CD4-positive, alpha-beta T cell treated with Interleukin-15 for 1 hour (primary cell): ENCODE measurements around the gene APRT.
A peak's percentile ranks its signal among the peaks of the same experiment; 100 is the strongest.
"Not testable (repeated sequence)": the region's sequence is repeated elsewhere in the genome, so short reads cannot be mapped to it uniquely, and the experiment has no call there.

Source experiments
- DNase-seq: peaks from one replicate; pipeline ENCODE4 v3.0.0-alpha.2; 2020

APRT gene

DNA sequence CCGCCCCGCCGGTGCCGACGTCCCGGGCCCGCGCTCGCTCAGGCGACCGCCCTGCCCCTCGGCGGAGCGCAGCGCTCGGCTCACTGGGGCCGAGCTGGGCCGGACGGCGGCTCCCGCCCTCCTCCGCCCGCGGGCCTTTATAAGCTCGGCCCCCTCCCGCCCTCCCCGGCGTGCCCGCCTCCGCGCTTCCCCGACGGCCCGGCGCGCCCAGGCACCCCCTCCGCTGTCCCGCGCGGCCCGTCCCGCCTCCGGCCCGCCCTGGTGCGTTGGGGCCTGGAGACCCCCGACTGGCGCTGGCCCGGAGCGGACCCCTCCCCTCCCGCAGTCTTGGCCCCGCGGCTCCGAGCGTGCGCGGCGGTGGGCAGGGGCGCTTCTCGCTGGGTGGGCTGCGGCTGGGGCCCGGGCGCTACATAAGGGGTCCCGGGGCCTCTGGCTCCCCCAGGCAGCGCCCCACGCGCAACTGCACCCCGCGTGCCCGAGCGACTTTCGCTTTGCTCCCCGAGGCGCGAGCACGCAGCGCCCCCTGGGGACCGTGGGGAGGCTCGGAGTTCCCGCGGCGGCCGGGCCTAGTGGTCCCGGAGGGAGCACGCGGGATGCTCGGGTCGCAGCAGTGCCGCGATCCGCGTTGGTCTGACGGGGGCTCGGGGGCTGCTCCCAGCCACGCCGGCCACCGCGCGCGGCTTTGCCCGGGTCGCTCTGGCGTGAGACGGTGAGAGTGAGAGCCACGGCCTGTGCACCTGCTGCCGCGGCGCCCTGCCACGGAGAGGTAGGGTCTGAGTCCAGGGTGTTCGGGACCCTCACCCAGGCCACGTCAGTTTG lies 26.4 kb downstream of the APRT start, which contains the start of gene PIEZO1:
Gene PIEZO1, minus strand, starts transcription at position 115 of the 819 bp plus-strand sequence. CDS start 256 bp downstream, outside the sequence.
- DNase-seq, result peak; percentile 81

DNA sequence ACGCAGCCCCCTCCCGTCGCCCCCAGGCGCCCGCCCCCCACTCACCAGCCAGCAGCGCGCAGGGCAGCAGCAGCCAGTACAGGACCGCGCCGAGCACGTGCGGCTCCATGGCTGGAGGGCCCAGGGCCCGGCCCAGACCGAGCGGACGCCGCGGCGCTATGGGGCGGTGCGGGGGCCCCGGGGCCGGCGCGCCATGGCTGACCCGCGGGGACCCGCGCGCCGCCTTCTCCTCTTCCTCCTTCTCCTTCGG lies 26.9 kb downstream of the APRT start:
- no peak for DNase-seq

DNA sequence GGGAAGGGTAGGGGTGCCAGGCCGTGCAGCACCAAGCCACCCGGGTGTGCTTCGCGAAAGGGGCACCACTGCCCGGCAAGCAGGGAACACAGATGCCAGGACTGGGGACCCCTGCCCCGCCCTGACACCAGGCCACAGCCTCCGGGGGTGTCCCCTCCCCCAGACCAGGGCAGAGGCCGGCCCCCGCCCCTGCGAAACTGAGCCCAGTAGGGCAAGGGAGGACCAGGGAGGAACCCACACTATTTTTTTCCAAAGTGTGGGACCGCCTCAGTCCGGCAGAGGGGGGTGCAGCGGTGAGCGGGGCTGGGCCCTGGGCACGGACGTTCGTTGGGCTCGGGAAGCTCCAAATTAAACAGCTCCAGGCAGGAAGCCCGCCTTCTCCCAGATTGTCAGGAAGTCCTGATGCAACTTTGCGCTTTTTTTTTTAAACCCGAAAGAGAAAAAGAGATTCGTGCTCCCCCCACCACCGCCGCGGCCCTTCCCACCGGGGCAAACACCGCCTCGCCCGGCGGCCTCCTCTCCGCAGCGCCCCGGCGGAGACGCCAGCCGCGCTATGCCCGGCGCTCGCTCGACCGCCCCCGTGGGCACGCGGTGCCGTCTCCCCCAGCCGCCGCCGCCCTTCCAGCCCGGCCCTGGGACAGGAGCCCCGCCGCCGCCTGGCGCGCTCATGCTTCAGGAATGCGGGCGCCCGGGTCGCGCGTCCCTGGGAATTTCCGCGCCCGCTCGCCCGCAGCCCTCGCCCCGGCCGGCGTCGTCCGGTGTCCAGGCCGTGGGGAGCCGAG lies 27.5 kb downstream of the APRT start:
- DNase-seq, result peak; percentile 41

DNA sequence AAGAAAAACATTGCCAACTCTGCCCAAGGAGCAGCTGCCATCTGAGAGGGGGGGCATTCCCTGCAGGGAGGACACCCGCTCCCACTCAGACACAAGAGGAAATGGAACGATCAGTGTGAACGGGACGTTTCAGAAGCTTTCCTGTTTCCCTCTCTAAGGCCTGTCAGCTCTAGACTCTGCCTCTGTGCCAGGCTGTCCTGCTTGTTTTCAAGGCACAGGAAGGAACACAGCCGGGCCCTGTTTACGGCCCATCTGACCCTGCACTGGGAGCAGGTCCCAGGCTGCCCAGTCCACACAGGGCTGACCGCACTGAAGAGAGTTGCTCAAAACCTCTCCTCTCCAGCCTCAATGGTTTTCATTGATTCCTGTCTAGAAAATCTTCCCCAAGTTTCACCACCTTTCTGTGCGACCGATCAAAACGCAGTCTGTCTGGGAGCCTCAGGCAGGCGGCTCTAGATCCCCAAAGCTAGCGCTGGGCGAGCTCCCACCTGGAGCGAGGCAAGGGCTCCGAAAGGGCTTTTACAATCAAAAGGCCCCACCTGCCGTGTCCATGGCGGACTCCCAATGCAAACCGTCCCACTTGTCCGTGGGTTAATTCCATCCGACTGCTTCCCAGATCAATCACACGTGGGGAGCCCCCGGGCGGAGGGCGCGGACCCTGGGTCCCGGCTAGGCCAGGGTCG lies 28.2 kb downstream of the APRT start:
- no peak for DNase-seq

DNA sequence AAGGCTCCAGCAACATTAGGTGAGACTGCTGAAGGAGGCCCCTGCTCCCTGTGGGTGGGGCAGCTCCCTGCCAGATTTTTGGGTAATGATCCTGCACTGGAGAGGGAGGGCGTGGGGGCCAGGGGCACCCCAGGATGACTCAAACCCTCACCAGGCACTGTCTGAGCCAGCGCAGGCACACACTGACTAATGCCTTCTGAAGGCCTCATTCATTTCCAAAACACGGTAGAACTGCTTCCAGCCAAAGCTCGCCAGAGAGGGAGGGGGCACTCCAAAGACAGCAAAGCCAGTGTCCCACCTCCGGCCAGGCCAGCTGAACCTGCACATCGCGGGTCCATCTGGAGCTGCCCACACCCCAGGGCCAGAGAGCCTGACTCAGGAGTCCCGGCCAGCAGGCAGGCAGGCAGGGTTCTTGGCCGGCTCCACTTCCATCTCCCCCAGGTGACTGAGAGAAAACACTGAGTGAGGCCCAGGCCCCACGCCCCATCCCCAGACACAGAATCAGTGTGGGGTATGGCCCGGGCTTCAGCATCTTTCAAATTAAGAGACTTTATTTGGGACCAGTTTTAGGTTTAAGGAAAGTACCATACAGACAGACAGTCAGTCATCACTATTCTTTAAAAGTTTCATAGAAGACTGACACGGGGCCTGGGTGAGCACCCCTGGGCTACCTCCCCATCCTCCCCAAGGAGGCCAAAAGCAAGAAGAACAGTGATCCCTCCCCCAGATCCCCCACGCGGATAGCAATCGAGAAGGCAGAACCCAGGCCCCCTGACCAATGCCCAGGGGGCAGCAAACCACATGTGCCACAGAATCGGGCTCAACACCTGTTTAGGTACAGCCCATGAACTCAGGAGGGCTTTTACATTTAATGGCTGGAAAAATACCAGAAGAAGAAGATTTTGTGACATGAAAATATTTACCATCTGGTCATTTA lies 29.0 kb downstream of the APRT start:
- peak; percentile 44 for DNase-seq

DNA sequence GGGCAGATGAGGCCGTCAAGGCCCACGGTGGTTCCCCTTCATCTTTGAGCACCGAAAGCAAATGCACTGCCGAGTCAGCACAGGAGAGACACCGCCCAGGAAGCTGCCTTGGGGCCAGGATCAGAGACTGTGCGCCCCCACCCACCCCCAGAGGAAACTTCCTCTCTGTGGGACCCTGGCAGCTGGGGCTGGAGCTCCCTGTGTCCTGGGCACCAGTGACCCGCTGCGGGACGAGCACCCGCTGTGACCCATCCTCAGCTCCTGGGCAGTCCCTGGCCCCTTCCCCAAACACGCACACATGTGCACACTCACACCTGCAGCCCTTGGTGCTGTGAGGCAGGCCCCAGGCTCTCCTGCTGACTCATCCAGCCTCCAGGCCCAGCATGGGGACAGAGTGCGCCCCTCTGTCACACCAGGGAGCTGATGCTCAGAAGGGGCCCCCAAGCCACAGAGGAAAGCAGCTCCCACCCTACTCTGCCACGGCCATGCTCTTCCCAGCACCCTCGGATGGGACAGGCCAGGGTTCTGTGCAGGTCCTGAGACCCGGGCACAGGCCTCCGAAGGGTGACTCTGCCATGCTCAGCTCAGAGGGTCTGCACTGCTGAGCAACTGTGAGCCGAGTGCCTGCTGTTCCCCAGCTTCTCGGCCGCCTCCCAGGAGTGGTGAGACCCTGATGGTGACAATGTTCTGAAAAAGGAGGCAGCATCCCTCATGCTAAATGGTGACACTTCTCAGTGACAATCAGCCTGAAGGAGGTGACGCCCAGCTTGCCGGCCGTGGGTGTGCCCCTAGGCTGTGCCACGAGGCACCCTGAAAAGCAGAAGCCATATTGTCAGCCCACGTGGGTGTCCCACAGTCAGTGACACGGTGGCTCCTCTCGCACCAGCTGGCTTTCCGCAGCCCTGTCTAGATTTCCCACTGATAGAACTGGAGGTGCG lies 30.3 kb downstream of the APRT start:
- peak; percentile 77 for DNase-seq

DNA sequence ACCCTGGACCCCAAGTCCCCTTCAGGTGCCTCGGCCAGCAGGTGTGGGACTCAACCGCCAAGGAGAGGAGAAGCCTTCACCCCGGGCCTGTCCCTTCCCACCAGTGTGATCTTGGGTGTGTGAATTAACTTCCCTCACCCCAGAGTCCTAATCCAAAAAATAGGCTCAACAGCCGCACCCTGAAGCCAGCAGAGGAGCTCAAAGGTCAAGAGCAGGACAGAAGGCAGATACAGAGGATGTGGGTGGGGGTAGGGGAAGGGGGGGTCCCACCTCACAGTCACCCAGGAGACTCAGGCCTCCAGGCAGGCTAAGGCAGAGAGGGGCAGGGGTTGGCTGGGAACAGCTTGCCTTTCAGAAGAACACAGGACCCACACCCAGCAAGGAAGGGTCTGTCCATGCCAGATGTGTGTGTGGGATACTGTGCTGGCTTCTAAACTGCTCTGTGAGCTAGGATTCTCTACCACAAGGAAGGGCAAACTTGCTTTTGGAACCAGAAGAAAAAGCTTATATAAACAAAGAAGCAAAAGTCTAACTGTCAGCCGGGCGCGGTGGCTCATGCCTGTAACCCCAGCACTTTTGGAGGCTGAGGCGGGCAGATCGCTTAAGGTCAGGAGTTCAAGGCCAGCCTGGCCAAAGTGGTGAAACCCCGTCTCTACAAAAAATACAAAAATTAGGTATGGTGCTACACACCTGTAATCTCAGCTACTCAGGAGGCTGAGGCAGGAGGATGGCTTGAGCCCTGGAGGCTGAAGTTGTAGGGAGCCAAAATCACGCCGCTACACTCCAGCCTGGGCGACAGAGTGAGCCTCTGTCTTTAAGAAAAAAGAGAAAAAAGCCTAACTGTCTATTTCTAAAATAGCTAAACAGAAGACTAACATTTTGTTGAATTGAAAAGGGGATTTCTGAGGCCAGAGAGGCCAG lies 31.3 kb downstream of the APRT start:
- no peak for DNase-seq

DNA sequence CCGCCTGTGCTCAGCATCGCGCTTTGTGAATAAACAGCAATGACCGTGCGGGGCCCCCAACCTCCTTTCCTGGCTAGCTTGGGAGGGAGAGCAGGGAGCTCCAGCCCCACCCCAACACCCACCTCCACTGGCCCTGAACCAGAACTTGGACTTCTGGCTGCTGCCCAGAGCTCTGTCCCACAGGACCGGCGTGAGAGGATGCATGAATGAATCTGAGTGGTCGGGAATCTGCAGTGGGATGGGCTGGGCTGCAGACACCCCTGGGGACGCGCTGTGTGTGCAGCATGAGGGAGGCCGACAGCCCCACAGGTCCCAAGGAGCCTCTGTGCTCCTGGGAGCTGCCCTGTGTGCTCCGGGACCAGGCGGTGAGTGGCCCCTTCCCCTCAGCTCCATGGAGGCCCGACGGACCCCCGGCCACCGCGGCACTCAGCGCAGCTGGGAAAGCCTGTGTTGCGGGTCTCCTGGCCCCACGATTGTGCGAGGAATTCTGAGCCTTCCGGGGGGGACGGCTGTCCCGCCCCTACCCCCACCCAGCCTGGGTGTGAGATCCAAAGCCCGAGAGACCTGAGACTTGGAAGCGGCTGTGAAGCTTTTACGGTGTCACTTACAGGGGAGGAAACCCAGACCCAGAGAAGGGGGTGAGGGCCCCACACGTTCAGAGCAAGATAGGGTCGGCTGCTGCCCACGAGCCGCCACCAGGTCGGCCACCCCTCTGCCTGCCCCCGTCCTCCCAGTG lies 32.2 kb downstream of the APRT start:
- no peak for DNase-seq

DNA sequence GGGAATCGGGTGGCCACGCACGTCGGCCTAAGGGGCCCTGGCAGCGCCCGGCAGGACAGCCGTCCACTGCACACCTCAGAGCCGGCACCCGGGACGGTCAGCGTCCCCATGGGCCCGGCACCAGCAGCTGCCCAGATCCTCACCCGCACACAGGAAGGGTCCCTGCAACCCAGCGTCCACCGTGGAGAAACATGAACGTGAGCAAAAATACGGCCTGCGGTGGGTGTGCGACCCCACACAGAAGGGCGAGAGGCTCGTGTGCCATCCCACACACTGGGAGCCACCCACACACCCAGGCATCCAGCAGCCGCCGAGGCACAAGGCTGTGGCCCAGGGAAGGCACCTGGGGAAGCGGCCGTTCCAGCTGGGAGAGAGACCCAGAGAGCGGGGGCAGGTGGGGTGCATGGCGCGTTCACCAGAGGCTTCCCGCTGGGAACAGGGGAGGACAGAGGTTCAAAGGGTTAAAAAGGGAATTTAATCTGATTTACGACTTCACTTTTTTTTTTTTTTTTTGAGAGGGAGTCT lies 33.1 kb downstream of the APRT start:
- DNase-seq, result no peak

DNA sequence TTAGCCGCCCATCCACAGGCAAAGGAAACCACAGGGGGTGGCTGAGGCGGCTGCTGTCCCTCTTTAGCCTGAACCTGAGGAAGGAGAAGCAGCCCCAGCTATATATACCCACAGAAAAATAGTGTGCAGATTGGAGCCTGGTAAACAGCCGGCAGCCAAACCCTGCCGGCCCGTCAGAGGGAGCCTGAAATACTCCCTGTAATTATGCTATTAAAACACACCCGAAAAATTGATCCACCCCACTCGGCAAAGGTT lies 33.5 kb downstream of the APRT start:
- DNase-seq, result no peak

DNA sequence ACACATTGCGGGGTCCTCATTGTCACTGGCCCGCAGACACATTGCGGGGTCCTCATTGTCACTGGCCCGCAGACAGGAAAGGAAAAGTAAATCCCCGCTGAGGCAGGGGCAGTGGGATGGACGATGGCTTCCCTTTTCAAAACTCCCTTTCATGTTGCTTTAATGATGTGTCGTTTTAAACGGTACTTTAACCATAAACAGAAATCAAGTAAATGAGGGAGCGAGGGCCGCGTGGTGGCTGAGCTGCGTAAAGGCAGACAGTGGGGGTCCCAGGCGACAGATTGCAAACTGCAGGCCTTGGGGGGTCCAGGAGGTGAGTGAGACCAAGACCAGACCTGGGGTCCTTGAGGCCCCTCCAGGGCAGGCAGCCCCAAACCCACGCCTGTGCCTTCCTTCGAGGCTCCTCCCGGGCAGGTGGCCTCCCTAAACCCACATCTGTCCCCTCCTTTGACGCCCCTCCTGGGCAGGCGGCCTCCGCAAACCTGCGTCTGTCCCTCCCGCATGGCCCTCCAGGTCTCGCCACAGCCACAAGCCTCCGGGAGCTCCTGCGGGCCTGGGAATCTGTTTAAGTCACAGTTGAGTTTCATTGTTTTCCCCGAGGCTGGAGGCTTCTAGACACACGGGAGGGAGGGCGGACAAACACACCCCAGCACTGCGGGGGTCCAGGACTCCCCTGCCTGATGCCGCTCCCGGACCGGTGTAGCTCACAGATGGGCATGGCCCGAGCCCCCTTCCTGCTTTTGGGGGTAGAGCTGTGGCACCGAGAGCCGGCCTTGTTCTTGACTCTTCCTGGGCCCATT lies 34.1 kb downstream of the APRT start:
- no peak for DNase-seq

DNA sequence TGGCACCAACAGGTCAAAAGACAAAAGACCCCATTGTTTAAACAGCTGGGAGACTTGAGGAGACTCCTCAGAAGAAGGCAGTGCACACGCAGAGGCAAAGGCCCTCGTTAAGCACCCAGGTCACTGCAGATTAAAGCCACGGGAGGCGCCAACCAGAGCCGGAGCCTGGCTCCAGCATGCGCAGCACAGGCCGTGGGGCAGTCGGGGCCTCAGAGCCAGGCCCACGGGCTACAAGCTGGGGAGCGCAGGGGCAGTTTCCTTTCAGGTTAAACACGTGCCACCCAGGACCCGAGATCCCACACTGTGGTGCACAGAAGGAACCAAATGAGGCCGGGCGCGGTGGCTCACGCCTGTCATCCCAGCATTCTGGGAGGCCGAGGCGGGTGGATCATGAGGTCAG lies 35.9 kb downstream of the APRT start:
- no peak for DNase-seq

DNA sequence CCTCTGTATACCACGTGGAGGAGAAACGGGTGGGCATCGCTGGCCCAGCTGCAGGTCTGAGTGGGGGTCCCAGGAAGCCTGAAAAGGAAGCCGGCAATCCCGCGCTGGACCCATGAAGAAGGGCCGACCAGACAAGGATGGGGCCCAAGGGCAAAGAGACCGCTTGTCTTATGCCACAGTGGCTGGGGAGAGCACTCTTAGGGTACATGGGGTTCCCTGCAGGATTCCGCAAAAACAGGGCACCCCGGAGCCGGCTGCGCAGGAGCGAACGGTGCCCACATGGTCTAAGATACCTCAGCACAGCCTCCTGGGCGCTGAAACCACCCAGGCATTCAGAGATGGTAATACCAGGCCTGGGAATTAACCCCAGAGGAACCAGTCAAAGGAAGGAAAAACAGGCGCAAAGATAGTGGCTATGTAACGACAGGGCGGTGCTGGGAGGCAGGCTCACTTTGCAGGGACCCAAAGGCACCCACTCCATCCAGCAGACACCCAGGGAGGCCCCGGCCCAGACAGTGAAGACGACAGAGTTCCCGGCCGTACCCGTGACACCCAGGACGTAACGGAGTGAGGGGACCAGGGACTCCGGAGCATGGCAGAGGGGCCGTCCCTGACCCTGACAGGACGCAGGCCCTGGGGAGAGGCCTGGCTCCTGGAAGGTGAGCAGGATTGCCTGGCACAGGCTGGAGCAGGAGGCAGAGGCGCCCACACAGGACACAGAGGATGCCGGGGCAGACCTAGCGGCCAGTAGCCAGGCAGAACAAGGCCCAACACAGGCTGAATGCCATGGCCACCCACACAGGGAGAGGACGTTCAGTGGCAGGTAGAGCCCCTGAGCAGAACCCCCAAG lies 37.0 kb downstream of the APRT start:
- DNase-seq, result no peak

DNA sequence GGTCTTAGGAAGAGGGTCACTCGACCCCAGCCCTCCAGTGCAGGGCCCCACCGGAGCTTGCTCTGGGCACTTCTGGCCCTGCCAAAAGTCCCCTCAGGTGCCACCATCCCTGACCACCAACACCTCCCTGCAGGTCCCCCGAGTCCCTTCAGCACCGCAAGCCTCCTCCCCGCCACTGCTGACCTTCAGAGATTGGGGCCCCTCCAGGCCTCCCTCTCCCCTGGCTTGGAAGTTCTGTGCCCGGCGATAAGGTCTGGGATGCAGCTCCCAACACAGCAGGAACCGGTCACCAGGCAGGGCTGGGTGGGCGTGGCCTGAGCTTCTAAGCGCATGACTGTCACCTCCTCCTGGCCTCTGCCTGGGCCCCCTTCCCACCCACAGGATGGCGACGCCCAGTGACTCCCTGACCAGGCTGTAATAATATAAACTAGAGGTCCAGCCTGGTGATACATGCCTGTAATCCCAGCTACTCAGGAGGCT lies 37.9 kb downstream of the APRT start:
- peak; percentile 56 for DNase-seq

DNA sequence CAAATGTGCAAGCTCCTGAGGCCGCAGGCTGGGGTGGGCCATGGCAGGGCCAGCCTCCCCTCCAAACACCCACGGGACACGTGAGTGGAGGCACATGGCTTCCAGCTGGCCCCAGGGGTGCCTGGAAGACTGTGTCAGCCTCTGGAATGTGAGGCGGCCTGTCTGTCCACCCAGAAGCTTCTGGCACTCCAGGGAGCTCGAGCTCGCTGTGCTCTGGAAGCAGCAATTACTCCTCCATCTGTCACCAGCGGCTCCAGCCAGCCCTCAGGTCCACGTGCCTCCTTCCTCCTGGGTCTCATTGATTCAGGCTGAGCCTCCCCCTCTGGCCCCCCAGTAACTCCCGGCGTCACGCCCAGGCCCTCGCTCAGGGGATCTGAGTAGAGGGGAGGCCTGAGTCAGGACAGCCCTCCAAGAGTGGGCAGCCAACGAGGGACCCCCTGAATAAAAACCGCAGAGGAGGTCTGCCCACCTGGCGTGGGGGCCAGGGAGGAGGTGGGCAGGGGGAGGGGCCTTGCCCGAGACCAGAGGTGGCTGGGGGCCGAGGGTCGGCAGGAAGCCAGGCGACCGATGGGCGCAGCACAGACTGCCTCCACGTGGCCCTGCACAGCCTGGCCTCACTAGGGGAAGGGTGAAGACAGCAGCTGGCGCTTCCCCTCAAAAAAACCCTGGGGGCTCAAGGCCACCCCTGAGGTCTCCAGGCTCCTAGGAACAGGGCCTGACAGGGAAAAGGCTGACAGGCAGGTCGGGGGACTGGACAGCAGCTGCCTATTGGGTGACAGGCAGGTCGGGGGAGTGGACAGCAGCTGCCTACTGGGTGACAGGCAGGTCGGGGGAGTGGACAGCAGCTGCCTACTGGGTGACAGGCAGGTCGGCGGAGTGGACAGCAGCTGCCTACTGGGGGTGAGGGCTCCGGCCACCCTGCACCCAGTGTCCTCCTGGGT lies 38.6 kb downstream of the APRT start:
- DNase-seq, result no peak

DNA sequence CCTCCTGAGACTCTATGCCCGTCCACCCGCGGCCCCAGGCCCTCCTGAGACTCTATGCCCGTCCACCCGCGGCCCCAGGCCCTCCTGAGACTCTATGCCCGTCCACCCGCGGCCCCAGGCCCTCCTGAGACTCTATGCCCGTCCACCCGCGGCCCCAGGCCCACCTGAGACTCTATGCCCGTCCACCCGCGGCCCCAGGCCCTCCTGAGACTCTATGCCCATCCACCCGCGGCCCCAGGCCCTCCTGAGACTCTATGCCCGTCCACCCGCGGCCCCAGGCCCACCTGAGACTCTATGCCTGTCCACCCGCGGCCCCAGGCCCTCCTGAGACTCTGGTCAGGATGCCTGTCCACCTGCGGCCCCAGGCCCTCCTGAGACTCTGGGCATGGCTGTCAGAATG lies 39.9 kb downstream of the APRT start:
- DNase-seq, result not testable (repeated sequence)
